ENCODE results near the gene GPR142. TPM values are rescaled to one million over a fixed set of nuclear protein-coding genes. Genes with fewer than 3 reads are reported as not detected.

Gene GPR142
- polyA plus RNA-seq, 1 of the 3 experiments (the other 2 are of a cell fraction), result not detected

GRCh38 chr17:74408815-74409214, 41.5 kb downstream of the GPR142 start:
- Histone ChIP-seq H3K9me2 (no peaks in the 10 kb centered on the region), H3K79me2 (ENCODE audit: insufficient read depth) (no peaks in the 10 kb centered on the region), H4K20me1 (ENCODE audit: insufficient read depth) (no peaks in the 10 kb centered on the region), H3K4me2 (no peak overlapping the region), H3K9ac (no peak overlapping the region), H3K27ac (ENCODE audit: low read depth in 2 of 2, low read length in 1 of 2) (no peak overlapping the region), H3K9me3 (no peaks in the 10 kb centered on the region), H2AFZ (ENCODE audit: low read depth) (no peak overlapping the region), H3K27me3 (ENCODE audit: insufficient read depth) (no peaks in the 10 kb centered on the region), H3K36me3 (replicated peaks in 1 of 2; ENCODE audit: control insufficient read depth in 1 of 2, insufficient read depth in 2 of 2, low read length in 1 of 2) (no peaks in the 10 kb centered on the region), H3K4me1 (ENCODE audit: control insufficient read depth in 1 of 2, insufficient read depth in 2 of 2, low read depth in 1 of 2, low read length in 1 of 2) (peaks cover 0 to under 1% of the 10 kb centered on the region in 2 experiments; a peak in 1 of 4 replicates), H3K4me3 (ENCODE audit: low read depth in 2 of 2, low read length in 1 of 2) (no peak overlapping the region), H3F3A (replicated peaks; ENCODE audit: insufficient read depth) (no peaks in the 10 kb centered on the region)
- CTCF ChIA-PET, result interaction anchor here (1.0 to 2.4 kb wide), 3 partner anchors 29 to 49 kb away, joined by 4 to 11 read pairs (median 7); no protein-coding TSS in a partner anchor
- no peak for DNase-seq
- TF ChIP-seq TAF1 (IDR thresholded peaks at IDR 0.05; ENCODE audit: borderline replicate concordance, low read depth, low read length) (no peak), YY1 (IDR thresholded peaks at IDR 0.05; ENCODE audit: low read depth) (no peak), GATA2 (CRISPR knock-in tag; IDR thresholded peaks at IDR 0.05) (no peak), JUND (IDR thresholded peaks at IDR 0.05) (no peak), IRF3 (IDR thresholded peaks at IDR 0.05; ENCODE audit: low read depth, low read length) (no peak), NRF1 (IDR thresholded peaks at IDR 0.05; ENCODE audit: low read depth, low read length) (no peak), FOXJ3 (CRISPR knock-in tag; IDR thresholded peaks at IDR 0.05) (no peak), FOXM1 (IDR thresholded peaks at IDR 0.05; ENCODE audit: low read depth) (no peak), MXI1 (IDR thresholded peaks at IDR 0.05; ENCODE audit: low read depth, low read length) (no peak), EZH2phosphoT487 (IDR thresholded peaks at IDR 0.05; ENCODE audit: borderline replicate concordance, low read depth) (no peak), CHD2 (IDR thresholded peaks at IDR 0.05; ENCODE audit: low read length, partially characterized antibody) (no peak), USF2 (IDR thresholded peaks at IDR 0.05; ENCODE audit: borderline replicate concordance, low read depth, low read length) (no peak), POLR2AphosphoS5 (IDR thresholded peaks at IDR 0.05; ENCODE audit: low read depth, low read length) (no peak), RFX5 (IDR thresholded peaks at IDR 0.05; ENCODE audit: low read length) (no peak), EP300 (IDR thresholded peaks at IDR 0.05; ENCODE audit: borderline replicate concordance in 1 of 2, low read depth in 1 of 2, low read length in 1 of 2) (no peak), TEAD4 (IDR thresholded peaks at IDR 0.05; ENCODE audit: borderline replicate concordance, insufficient read depth) (no peak), REST (IDR thresholded peaks at IDR 0.05; ENCODE audit: low read depth, low read length) (no peak), TCF12 (IDR thresholded peaks at IDR 0.05) (no peak), RXRA (IDR thresholded peaks at IDR 0.05; ENCODE audit: borderline replicate concordance, low read depth) (no peak)
- TF ChIP-seq, protein P1, sequence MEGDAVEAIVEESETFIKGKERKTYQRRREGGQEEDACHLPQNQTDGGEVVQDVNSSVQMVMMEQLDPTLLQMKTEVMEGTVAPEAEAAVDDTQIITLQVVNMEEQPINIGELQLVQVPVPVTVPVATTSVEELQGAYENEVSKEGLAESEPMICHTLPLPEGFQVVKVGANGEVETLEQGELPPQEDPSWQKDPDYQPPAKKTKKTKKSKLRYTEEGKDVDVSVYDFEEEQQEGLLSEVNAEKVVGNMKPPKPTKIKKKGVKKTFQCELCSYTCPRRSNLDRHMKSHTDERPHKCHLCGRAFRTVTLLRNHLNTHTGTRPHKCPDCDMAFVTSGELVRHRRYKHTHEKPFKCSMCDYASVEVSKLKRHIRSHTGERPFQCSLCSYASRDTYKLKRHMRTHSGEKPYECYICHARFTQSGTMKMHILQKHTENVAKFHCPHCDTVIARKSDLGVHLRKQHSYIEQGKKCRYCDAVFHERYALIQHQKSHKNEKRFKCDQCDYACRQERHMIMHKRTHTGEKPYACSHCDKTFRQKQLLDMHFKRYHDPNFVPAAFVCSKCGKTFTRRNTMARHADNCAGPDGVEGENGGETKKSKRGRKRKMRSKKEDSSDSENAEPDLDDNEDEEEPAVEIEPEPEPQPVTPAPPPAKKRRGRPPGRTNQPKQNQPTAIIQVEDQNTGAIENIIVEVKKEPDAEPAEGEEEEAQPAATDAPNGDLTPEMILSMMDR (IDR thresholded peaks at IDR 0.05), result no peak
- POLR2A ChIA-PET, result no interaction called here
- 44% methylated on average over 4 of the region's 4 CpGs for WGBS (ENCODE audit: low lambda C conversion rate)

Measured in SK-N-SH (cell line).